Skeletal muscle cell (primary cell): ENCODE measurements around the gene ZW10.
"Not testable (repeated sequence)": the region's sequence is repeated elsewhere in the genome, so short reads cannot be mapped to it uniquely, and the experiment has no call there.

Experiments
- DNase-seq: peaks from one replicate; pipeline ENCODE4 v3.0.0-alpha.2; 2010; ENCODE audit warnings: low read depth
- H3K4me3 ChIP-seq: 2 replicates; pipeline ENCODE4 v1.5.1; 2011; ENCODE audit warnings: low read depth, mild to moderate bottlenecking, control low read depth, low read length, moderate library complexity

Gene ZW10

DNA sequence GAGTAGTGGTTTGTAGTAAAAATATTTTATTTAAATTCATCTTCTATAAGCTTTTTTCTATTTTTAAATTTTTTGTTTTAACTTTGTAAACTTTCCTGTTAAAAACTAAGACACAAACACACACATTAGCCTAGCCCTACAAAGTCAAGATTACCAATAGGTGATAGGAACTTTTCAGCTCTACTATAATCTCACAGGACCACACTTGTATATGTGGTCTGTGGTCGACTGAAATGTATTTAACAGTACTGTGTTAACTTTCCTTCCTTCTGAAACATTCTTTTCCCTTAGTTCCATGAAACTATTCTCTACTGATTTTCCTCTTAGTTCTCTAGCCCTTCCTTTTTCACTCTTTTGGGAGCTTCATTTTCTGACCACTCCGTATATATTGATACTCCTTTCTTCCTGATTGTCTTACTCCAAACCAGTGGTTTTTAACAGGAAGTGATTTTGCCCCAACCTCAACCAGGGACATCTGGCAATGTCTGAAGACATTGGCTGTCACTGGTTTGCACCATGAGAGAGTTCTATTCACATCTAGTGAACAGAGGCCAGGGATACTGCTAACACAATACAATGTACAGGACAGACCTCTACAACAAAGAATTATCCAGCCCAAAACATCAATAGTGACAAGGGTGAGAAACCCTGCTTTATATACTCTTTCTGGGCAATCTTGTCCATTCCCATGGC, 8.8 kb downstream of the ZW10 start:
- H3K4me3 ChIP-seq, result no peak overlapping the region
- no peak for DNase-seq

DNA sequence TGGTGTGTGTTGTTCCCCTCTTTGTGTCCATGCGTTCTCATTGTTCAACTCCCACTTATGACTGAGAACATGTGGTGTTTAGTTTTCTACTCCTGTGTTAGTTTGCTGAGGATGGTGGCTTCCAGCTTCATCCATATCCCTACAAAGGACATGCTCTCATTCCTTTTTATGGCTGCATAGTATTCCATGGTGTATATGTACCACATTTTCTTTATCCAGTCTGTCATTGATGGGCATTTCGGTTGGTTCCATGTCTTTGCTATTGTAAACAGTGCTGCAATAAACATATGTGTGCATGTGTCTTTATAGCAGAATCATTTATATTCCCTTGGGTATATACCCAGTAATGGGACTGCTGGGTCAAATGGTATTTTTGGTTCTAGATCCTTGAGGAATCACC, 10.5 kb downstream of the ZW10 start:
- DNase-seq, H3K4me3 ChIP-seq: not testable (repeated sequence)

DNA sequence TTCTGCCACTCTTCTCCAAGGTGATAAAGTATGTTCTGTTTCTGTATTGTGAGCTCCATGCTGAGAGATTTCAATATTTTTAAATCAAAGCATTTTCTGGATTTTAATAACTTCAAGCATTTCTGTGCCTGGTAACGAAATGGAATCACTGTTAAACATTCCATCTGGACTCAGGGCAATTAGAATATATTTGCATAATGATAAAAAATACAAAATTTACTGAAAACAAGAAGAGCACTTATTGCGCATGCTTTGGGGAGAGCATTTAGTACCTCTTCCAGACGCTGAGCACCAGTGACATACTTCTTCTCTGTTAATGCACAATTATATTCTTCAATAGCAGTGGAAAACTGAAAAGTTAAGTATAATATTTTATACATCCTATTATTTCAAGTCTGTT, 13.3 kb downstream of the ZW10 start:
- no peak for DNase-seq
- H3K4me3 ChIP-seq, result no peak overlapping the region

GRCh38 chr11:113752932-113753331, 20.6 kb downstream of the ZW10 start:
- no peak overlapping the region for H3K4me3 ChIP-seq
- DNase-seq, result no peak

- DNase-seq, result no peak
- no peak overlapping the region for H3K4me3 ChIP-seq
Observed at GRCh38 chr11:113736323-113736722, 37.2 kb downstream of the ZW10 start.

DNA sequence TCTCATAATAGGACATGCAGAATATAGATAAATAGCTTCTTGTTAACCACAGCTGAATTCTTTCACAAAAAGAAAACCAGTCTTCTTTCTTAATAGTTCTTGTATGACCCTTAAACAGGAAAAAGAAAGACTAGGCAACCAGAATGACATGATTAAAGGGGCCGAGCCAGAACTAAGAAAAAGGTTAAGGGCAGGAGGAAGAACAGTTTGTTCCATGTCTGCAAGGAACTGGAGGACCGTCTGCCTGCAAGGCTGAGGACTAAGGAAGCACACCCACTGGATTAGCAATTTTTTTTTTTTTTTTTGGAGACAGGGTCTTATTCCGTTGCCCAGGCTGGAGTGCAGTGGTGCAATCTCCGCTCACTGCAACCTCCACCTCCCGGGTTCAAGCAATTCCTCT, 41.4 kb downstream of the ZW10 start:
- no peak overlapping the region for H3K4me3 ChIP-seq
- no peak for DNase-seq

GRCh38 chr11:113730887-113731726, 42.4 kb downstream of the ZW10 start:
- peak; percentile 33 for DNase-seq
- H3K4me3 ChIP-seq, result no peak overlapping the region

GRCh38 chr11:113729456-113729855, 44.0 kb downstream of the ZW10 start:
- no peak for DNase-seq
- no peak overlapping the region for H3K4me3 ChIP-seq

GRCh38 chr11:113728814-113729213, 44.7 kb downstream of the ZW10 start:
- no peak for DNase-seq
- no peak overlapping the region for H3K4me3 ChIP-seq

DNA sequence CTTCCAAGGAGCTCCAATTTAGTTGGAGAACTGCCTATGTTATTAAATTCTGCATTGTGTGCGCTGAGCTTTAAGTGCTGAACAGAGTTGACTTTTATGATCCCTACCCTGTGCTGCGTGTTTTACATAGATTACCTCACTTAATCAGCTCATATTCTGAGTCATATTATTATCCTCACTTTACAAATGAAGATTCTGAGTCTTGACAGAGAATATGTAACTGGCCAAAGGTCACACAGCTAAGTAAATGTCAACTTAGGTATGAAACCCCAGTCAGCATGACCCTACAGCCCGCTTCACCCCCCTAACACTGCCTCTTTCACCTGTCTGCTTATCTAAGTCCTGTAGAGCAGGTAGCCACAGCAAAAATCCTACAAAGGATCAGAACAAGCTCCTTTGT, 47.6 kb downstream of the ZW10 start:
- H3K4me3 ChIP-seq, result no peak overlapping the region

DNA sequence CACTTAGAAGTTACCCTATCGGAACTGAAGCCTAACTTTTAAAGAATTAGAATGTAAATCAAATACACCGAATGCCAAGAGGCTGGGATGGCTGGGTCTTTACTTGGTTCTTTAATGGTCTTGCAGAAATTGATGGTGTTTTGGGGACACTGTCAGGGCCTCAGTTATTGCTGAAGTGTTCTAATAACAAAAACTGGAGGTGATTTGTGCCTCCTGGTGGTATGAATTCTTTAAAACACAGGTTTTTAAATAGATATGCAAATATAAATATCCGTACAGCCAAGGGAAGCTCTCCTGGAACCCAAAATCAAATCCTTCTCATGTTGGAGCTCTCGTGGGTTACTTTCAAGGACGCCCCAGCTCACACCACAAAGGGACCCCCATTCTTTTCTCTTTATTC, 48.1 kb downstream of the ZW10 start:
- DNase-seq, result no peak
- H3K4me3 ChIP-seq, result no peak overlapping the region

More for the DNA sequence above, 47.6 kb downstream of the ZW10 start:
- no peak for DNase-seq

GRCh38 chr11:113724778-113725177, 48.7 kb downstream of the ZW10 start:
- no peak for DNase-seq
- no peak overlapping the region for H3K4me3 ChIP-seq

GRCh38 chr11:113723787-113724186, 49.7 kb downstream of the ZW10 start:
- DNase-seq, result no peak
- no peak overlapping the region for H3K4me3 ChIP-seq

- no peak overlapping the region for H3K4me3 ChIP-seq
- no peak for DNase-seq
Observed at GRCh38 chr11:113722934-113723333, 50.6 kb downstream of the ZW10 start.

DNA sequence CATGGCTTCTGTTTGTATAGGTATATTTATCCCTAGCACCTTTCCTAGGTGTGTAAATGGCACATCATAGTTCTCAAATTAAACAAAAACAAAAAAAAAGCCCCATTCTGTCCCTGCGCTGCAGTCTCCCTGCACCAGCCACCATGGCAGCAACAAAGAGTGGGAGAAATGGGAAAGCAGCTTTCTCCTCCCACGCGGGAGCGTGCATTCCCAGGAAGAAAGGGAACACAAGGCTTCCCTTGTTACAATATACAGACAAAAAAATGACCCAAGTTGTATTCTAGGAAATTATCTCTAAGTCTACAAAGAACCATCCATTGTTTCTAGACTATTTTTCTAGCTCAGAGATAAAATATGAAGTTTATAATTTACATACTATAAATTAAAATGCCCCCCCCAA, 51.3 kb downstream of the ZW10 start:
- DNase-seq, result no peak
- H3K4me3 ChIP-seq, result no peak overlapping the region

GRCh38 chr11:113721462-113722066, 51.9 kb downstream of the ZW10 start:
- peak; percentile 8 for DNase-seq
- H3K4me3 ChIP-seq, result no peak overlapping the region

DNA sequence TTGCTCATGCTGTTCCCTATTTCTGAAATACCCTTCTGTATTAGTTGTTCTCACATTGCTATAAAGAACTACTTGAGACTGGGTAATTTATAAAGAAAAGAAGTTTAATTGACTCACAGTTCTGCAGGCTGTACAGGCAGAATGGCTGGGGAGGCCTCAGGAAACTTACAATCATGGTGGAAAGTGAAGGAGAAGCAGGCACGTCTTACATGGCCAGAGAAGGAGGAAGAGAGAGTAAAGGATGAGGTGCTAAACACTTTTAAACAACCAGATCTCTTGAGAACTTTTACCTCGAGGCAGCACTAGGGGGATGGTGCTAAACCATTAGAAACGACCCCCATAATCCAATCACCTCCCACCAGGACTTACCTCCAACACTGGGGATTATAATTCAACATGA, 53.0 kb downstream of the ZW10 start:
- DNase-seq, result not testable (repeated sequence)

GRCh38 chr11:113715882-113716625, 57.4 kb downstream of the ZW10 start:
- no peak overlapping the region for H3K4me3 ChIP-seq
- no peak for DNase-seq

More for the DNA sequence above, 53.0 kb downstream of the ZW10 start:
- not testable (repeated sequence) for H3K4me3 ChIP-seq

DNA sequence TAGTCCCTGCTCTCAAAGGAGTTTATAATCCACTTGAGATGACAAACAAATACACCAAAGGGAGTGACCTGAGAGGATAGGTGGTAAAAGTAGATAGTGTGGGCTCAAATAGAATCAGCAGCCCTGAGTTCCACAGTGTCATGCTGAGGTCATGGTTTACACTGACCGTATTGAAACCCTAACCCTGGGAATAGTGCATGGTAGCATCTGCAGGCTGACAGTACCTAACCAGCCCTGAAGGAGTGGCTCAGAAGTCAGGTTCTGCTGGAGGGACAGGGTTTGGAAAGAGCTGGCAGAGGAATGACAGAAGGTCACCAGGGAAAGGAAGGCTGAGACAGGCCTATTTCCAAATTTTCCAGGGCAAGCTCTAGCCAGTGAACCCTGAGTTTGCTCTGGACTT, 58.2 kb downstream of the ZW10 start:
- DNase-seq, result no peak

GRCh38 chr11:113710989-113711388, 62.5 kb downstream of the ZW10 start:
- no peak for DNase-seq

More for the DNA sequence above, 58.2 kb downstream of the ZW10 start:
- H3K4me3 ChIP-seq, result no peak overlapping the region

More at GRCh38 chr11:113710989-113711388, 62.5 kb downstream of the ZW10 start:
- H3K4me3 ChIP-seq, result no peak overlapping the region
